ENCODE results near the gene CDKN1B. TPM values are rescaled to one million over a fixed set of nuclear protein-coding genes. Genes with fewer than 3 reads are reported as not detected.

The CDKN1B gene
- total and polyA plus RNA-seq, 2 of the 4 experiments (the other 2 are of a cell fraction), result 13.9 to 17.4 TPM

- H3K27me3 ChIP-seq (ENCODE audit: control insufficient read depth, insufficient read depth, low read length), result peaks cover 2% of the 10 kb centered on the region; the same call in 1 of the 2 replicates
- intact Hi-C loops (cut with micrococcal nuclease) (no loop called here), dilution Hi-C loops (cut with HindIII; ENCODE audit: low sequenced_read_pairs, unreplicated experiment) (no loop called here), in situ Hi-C loops (cut with MboI; ENCODE audit: low sequenced_read_pairs) (no loop called here)
- no peak overlapping the region for H4K5ac ChIP-seq (ENCODE audit: low read depth, low read length)
- TF ChIP-seq NFE2L2 (IDR thresholded peaks at IDR 0.05; ENCODE audit: low read depth, low read length), result no peak
- no peak for TF ChIP-seq CHD1 (IDR thresholded peaks at IDR 0.05; ENCODE audit: low read depth, low read length)
- no peak for TF ChIP-seq POLR2A (IDR thresholded peaks at IDR 0.05; ENCODE audit: low read depth, low read length)
- no peak for TF ChIP-seq MXI1 (IDR thresholded peaks at IDR 0.05; ENCODE audit: borderline replicate concordance, low read depth, low read length)
- no peak for TF ChIP-seq RFX5 (IDR thresholded peaks at IDR 0.05; ENCODE audit: low read depth, low read length)
- ChIA-PET CTCF (no interaction called here), POLR2A (ENCODE audit: unreplicated experiment) (no interaction called here)
- no peak overlapping the region for H2AK9ac ChIP-seq (replicated peaks; ENCODE audit: low read depth, low read length, poor library complexity)
- no peak overlapping the region for H2AFZ ChIP-seq (replicated peaks; ENCODE audit: low read length, poor library complexity)
- no peak for ATAC-seq (ENCODE audit: low read depth)
- H2AK5ac ChIP-seq (ENCODE audit: low read depth, low read length), result no peak overlapping the region
- no peak overlapping the region for H3K18ac ChIP-seq (ENCODE audit: low read depth, low read length)
- H3K27ac ChIP-seq (ENCODE audit: insufficient read depth, low read length), result no peak overlapping the region
- H3K4me2 ChIP-seq (ENCODE audit: low read depth, low read length), result no peak overlapping the region
- H3K14ac ChIP-seq (replicated peaks; ENCODE audit: low read depth, low read length), result no peak overlapping the region
- H3K9me3 ChIP-seq (ENCODE audit: control insufficient read depth, insufficient read depth, low read length), result no peaks in the 10 kb centered on the region
- no peak overlapping the region for H2BK15ac ChIP-seq (ENCODE audit: low read depth, low read length)
- H3K4ac ChIP-seq (ENCODE audit: low read depth, low read length), result no peak overlapping the region
- no peak overlapping the region for H4K91ac ChIP-seq (ENCODE audit: insufficient read depth, low read depth, low read length)
- no TSS peak for BruUV-seq (replicated peaks)
- no peak overlapping the region for H2BK20ac ChIP-seq (ENCODE audit: low read depth, low read length)
- WGBS, 2 experiments (ENCODE audit: extremely low coverage in 2 of 2, insufficient read length in 1 of 2), result no CpG with 5 or more reads among the region's 2 CpGs
- no peak overlapping the region for H2BK5ac ChIP-seq (ENCODE audit: low read depth, low read length, poor library complexity, severe bottlenecking)
- no peak for DNase-seq
- no peaks in the 10 kb centered on the region; a peak in 1 of 4 replicates for H3K79me1 ChIP-seq (ENCODE audit: low read depth in 1 of 2, low read length in 2 of 2)
- H3K23ac ChIP-seq (ENCODE audit: low read depth, low read length), result no peak overlapping the region
- no peak overlapping the region for H3K9ac ChIP-seq (ENCODE audit: low read depth, low read length)
- no peaks in the 10 kb centered on the region for H4K20me1 ChIP-seq (ENCODE audit: insufficient read depth, low read length)
- H3K4me3 ChIP-seq (ENCODE audit: insufficient read depth, low read depth, low read length), result no peak overlapping the region
- no peak overlapping the region for H3K56ac ChIP-seq (ENCODE audit: extremely low read depth, insufficient read depth, low read length)
- H2BK120ac ChIP-seq (ENCODE audit: low read depth, low read length), result no peak overlapping the region
- H3K36me3 ChIP-seq (ENCODE audit: control insufficient read depth, insufficient read depth, low read length), result no peaks in the 10 kb centered on the region
- H3K9me1 ChIP-seq (ENCODE audit: insufficient read depth, low read length), result peaks cover 4% of the 10 kb centered on the region; the same call in 1 of the 2 replicates
- H4K8ac ChIP-seq (ENCODE audit: low read depth in 2 of 2, low read length in 2 of 2), result no peak overlapping the region
- H3K4me1 ChIP-seq (ENCODE audit: control insufficient read depth, insufficient read depth, low read length), result peaks cover 3% of the 10 kb centered on the region; the same call in 1 of the 2 replicates
Observed at GRCh38 chr12:12669020-12669419, 48.1 kb upstream of the CDKN1B start.
